Activated CD8-positive, alpha-beta T cell treated with anti-CD3 and anti-CD28 coated beads for 36 hours (primary cell): Measurements from ENCODE around the gene USP5. TPM values are rescaled to one million over a fixed set of nuclear protein-coding genes. Genes with fewer than 3 reads are reported as not detected.

Source experiments
- ATAC-seq: fragments of 200-7000 bp; cut with Tn5 transposase; one replicate; pipeline ENCODE4 v1.10.0; 2021; ENCODE audit warnings: mild to moderate bottlenecking, moderate library complexity
- CTCF ChIA-PET: fragments of 350-600 bp; sonication (Branson Sonifier 250); formaldehyde crosslinking; loops from one replicate; lab custom pipeline; 2021; ENCODE audit warnings: antibody characterized with exemption; lab: Charles Lee
- POLR2A ChIA-PET: fragments of 350-600 bp; sonication (Branson Sonifier 250); formaldehyde crosslinking; loops from one replicate; lab custom pipeline; 2021; ENCODE audit warnings: antibody characterized with exemption; lab: Charles Lee
- DNase-seq: peaks from one replicate; pipeline ENCODE4 v3.0.0-alpha.2; 2020
- H3K27ac Mint-ChIP-seq: one replicate; pipeline ENCODE4 v1.8.0; 2021; ENCODE audit warnings: mild to moderate bottlenecking, mixed read lengths
- H3K27me3 Mint-ChIP-seq: one replicate; pipeline ENCODE4 v1.8.0; 2021; ENCODE audit warnings: mixed read lengths
- H3K36me3 Mint-ChIP-seq: one replicate; pipeline ENCODE4 v1.8.0; 2021; ENCODE audit warnings: low read depth, mixed read lengths
- H3K4me1 Mint-ChIP-seq: one replicate; pipeline ENCODE4 v1.8.0; 2021; ENCODE audit warnings: low read depth, mixed read lengths
- H3K4me3 Mint-ChIP-seq: one replicate; pipeline ENCODE4 v1.8.0; 2021; ENCODE audit warnings: mild to moderate bottlenecking, moderate library complexity, mixed read lengths
- H3K9me3 Mint-ChIP-seq: one replicate; pipeline ENCODE4 v1.8.0; 2021; ENCODE audit warnings: mixed read lengths
- intact Hi-C: fragments of 100-400 bp; cut with micrococcal nuclease; formaldehyde crosslinking; loops from one replicate; pipeline ENCODE4 v1.10.0; 2022
- total RNA-seq, 2 experiments: library from RNA; stranded (reverse); gene quantifications; one replicate each; pipeline ENCODE4 v1.2.3, GENCODE V29; 2021
- TF ChIP-seq, protein P1 (sequence below): fragments of 200-600 bp; IDR thresholded peaks from one replicate; pipeline ENCODE4 v1.8.0; 2022; ENCODE audit warnings: antibody characterized with exemption, mild to moderate bottlenecking

USP5 gene
- total RNA-seq, 2 experiments from 2014 or later, result 109 to 112 TPM

GRCh38 chr12:6818645-6819044, 33.3 kb upstream of the USP5 start:
- Mint-ChIP-seq H3K36me3 (no peaks in the 10 kb centered on the region), H3K27me3 (peaks cover 23% of the 10 kb centered on the region), H3K4me1 (peaks cover 10% of the 10 kb centered on the region), H3K4me3 (no peak overlapping the region), H3K9me3 (no peaks in the 10 kb centered on the region), H3K27ac (no peak overlapping the region)
- DNase-seq, result no peak
- intact Hi-C loops, result no loop called here
- ATAC-seq, result no peak
- CTCF ChIA-PET, result interaction anchor here (1.4 kb wide), 1 partner anchor 199 kb away, joined by 3 read pairs; no protein-coding TSS in a partner anchor
- TF ChIP-seq, protein P1, sequence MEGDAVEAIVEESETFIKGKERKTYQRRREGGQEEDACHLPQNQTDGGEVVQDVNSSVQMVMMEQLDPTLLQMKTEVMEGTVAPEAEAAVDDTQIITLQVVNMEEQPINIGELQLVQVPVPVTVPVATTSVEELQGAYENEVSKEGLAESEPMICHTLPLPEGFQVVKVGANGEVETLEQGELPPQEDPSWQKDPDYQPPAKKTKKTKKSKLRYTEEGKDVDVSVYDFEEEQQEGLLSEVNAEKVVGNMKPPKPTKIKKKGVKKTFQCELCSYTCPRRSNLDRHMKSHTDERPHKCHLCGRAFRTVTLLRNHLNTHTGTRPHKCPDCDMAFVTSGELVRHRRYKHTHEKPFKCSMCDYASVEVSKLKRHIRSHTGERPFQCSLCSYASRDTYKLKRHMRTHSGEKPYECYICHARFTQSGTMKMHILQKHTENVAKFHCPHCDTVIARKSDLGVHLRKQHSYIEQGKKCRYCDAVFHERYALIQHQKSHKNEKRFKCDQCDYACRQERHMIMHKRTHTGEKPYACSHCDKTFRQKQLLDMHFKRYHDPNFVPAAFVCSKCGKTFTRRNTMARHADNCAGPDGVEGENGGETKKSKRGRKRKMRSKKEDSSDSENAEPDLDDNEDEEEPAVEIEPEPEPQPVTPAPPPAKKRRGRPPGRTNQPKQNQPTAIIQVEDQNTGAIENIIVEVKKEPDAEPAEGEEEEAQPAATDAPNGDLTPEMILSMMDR, result no peak
- POLR2A ChIA-PET, result interaction anchor here (2.6 kb wide), 1 partner anchor 65 kb away, joined by 9 read pairs; the partner anchor contains the start of gene MLF2

DNA sequence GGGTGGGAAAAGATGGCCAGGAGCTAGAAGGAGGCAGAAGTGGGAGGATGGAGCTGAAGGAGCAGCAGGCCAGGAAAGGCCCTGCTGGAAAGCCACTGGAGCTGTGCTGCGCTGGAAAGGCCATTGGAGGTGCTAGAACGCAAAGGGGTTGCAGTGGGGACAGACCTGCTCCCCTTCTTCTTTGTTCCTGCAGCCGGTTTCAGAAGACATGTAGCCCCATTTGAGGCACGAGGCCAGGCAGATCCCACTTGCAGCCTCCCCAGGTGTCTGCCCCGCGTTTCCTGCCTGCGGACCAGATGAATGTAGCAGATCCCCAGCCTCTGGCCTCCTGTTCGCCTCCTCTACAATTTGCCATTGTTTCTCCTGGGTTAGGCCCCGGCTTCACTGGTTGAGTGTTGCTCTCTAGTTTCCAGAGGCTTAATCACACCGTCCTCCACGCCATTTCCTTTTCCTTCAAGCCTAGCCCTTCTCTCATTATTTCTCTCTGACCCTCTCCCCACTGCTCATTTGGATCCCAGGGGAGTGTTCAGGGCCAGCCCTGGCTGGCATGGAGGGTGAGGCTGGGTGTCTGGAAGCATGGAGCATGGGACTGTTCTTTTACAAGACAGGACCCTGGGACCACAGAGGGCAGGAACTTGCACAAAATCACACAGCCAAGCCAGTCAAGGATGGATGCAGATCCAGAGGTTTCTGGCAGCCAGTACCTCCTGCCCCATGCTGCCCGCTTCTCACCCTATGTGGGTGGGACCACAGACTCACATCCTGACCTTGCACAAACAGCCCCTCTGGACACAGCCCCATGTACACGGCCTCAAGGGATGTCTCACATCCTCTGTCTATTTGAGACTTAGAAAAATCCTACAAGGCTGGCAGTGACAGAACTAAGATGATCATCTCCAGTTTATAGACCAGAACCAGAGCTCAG, 32.6 kb upstream of the USP5 start:
- H3K9me3 Mint-ChIP-seq, result no peaks in the 10 kb centered on the region

DNA sequence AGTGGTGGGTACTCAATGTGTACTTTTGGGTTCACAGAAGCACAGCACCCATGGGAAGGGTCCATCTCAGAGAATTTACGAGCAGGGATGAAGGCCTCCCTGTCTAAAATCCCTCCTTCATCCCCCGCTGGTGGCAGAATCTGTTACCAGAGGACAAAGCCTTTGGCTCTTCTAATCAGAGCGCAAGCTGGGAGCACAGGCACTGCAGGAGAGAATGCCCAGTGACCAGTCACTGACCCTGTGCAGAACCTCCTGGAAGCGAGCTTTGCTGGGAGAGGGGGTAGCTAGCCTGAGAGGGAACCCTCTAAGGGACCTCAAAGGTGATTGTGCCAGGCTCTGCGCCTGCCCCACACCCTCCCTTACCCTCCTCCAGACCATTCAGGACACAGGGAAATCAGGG, 31.8 kb upstream of the USP5 start:
- no peak for ATAC-seq
- Mint-ChIP-seq H3K36me3 (no peaks in the 10 kb centered on the region), H3K4me3 (no peak overlapping the region), H3K9me3 (no peaks in the 10 kb centered on the region), H3K27me3 (peaks cover 33% of the 10 kb centered on the region), H3K4me1 (peaks cover 10% of the 10 kb centered on the region), H3K27ac (no peak overlapping the region)
- no peak for DNase-seq
- ChIA-PET POLR2A (interaction anchor here (0.9 to 2.6 kb wide), 4 partner anchors 9 to 97 kb away, joined by 3 to 9 read pairs (median 3); partner anchors contain the start of genes COPS7A and MLF2), CTCF (interaction anchor here (1.4 to 17.9 kb wide), 2 partner anchors 15 to 64 kb away, joined by 4 to 341 read pairs; partner anchors contain the start of gene MLF2)
- intact Hi-C loops, result no loop called here
- TF ChIP-seq, protein P1, result no peak

More for the DNA sequence above, 32.6 kb upstream of the USP5 start:
- intact Hi-C loops, result no loop called here
- ChIA-PET POLR2A (interaction anchor here (0.9 to 2.6 kb wide), 3 partner anchors 24 to 96 kb away, joined by 3 to 9 read pairs (median 3); partner anchors contain the start of genes COPS7A and MLF2), CTCF (interaction anchor here (1.4 to 17.9 kb wide), 3 partner anchors 15 to 200 kb away, joined by 3 to 341 read pairs (median 4); partner anchors contain the start of gene MLF2)
- peaks cover 10% of the 10 kb centered on the region for H3K4me1 Mint-ChIP-seq
- no peak for DNase-seq
- no peak for ATAC-seq
- peaks cover 26% of the 10 kb centered on the region for H3K27me3 Mint-ChIP-seq
- no peaks in the 10 kb centered on the region for H3K36me3 Mint-ChIP-seq
- no peak overlapping the region for H3K4me3 Mint-ChIP-seq
- TF ChIP-seq, protein P1, result no peak
- H3K27ac Mint-ChIP-seq, result no peak overlapping the region

- ATAC-seq, result peak; percentile 2
- TF ChIP-seq, protein P1, result no peak
- intact Hi-C loops, result no loop called here
- H3K27me3 Mint-ChIP-seq, result peaks cover 46% of the 10 kb centered on the region
- H3K27ac Mint-ChIP-seq, result no peak within 1 kb of the TSS
- CTCF ChIA-PET, result interaction anchor here (0.9 to 17.9 kb wide), 8 partner anchors 9 to 203 kb away, joined by 3 to 341 read pairs (median 4); partner anchors contain the start of genes MLF2 and PTMS
- no peaks in the 10 kb centered on the region for H3K36me3 Mint-ChIP-seq
- H3K9me3 Mint-ChIP-seq, result no peaks in the 10 kb centered on the region
- no peak for DNase-seq
- POLR2A ChIA-PET, result interaction anchor here (0.6 to 2.6 kb wide), 7 partner anchors 13 to 91 kb away, joined by 3 to 9 read pairs (median 3); partner anchors contain the start of genes CD4, MLF2 and USP5
- H3K4me1 Mint-ChIP-seq, result peaks cover 13% of the 10 kb centered on the region
- peak within 1 kb of the TSS; percentile 20 for H3K4me3 Mint-ChIP-seq
Measured at GRCh38 chr12:6821591-6822425, 30.1 kb upstream of the USP5 start, which contains the start of gene GPR162. GPR162 (plus strand) TSS chr12:6821821; CDS start chr12:6823899, 2,078 bp downstream.
